Calu3 (cell line): ENCODE data around the gene KIF26B. TPM values are rescaled to one million over a fixed set of nuclear protein-coding genes. Genes with fewer than 3 reads are reported as not detected.

Source experiments
- BruUV-seq: library from RNA; stranded (reverse); fragments of 400-500 nt; replicated peaks from 2 replicates; lab custom pipeline; 2021; lab: Mats Ljungman, UMichigan
- CTCF ChIA-PET: fragments of 300-600 bp; sonication (Branson Sonifier 250); formaldehyde crosslinking; loops from one replicate; lab custom pipeline; 2022; ENCODE audit warnings: antibody characterized with exemption; lab: Charles Lee
- DNase-seq: peaks from one replicate; pipeline ENCODE4 v3.0.0; 2022
- H3K27ac Mint-ChIP-seq: one replicate; pipeline ENCODE4 v1.8.0; 2022; ENCODE audit warnings: mixed read lengths; ENCODE audit not compliant: unreplicated experiment
- H3K27me3 Mint-ChIP-seq: one replicate; pipeline ENCODE4 v1.8.0; 2022; ENCODE audit warnings: mixed read lengths; ENCODE audit not compliant: unreplicated experiment
- H3K36me3 Mint-ChIP-seq: one replicate; pipeline ENCODE4 v1.8.0; 2022; ENCODE audit warnings: mild to moderate bottlenecking, moderate library complexity, mixed read lengths; ENCODE audit not compliant: insufficient read depth, unreplicated experiment
- H3K4me1 Mint-ChIP-seq: one replicate; pipeline ENCODE4 v1.8.0; 2022; ENCODE audit warnings: mild to moderate bottlenecking, low read depth, mixed read lengths; ENCODE audit not compliant: unreplicated experiment
- H3K4me3 Mint-ChIP-seq: one replicate; pipeline ENCODE4 v1.8.0; 2022; ENCODE audit warnings: mild to moderate bottlenecking, low read depth, moderate library complexity, mixed read lengths; ENCODE audit not compliant: unreplicated experiment
- H3K9me3 Mint-ChIP-seq: one replicate; pipeline ENCODE4 v1.8.0; 2022; ENCODE audit warnings: low read depth, mixed read lengths; ENCODE audit not compliant: unreplicated experiment
- intact Hi-C: fragments of 100-400 bp; cut with micrococcal nuclease; formaldehyde crosslinking; loops from one replicate; pipeline ENCODE4 v1.10.0; 2022; ENCODE audit not compliant: unreplicated experiment
- total RNA-seq: library from RNA; stranded (reverse); gene quantifications from 2 replicates; pipeline ENCODE4 v1.2.3, GENCODE V29; 2022
- TF ChIP-seq, protein P1 (sequence below): fragments of 200-600 bp; IDR thresholded peaks from one replicate; pipeline ENCODE4 v1.8.0; 2022; ENCODE audit warnings: antibody characterized with exemption; ENCODE audit not compliant: unreplicated experiment

The KIF26B gene
- total RNA-seq, 1 experiment from 2014 or later, result 1.1 TPM

DNA sequence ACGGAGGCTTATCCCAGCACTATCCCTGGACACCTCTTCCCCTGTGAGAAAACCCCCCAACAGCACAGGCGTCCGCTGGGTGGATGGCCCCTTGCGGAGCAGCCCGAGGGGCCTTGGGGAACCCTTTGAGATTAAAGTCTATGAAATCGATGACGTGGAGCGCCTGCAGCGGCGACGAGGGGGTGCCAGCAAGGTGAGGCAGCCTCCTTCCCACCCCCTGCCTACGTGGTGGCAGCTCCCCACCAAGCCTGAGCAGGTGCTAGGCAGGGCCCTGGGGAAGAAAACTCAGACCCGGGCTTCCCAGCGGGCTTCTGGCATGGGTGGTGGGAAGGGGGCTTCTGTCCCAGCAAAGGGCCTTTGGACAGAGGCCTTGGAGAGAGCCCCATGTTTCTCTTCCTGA is 543.3 kb downstream of the KIF26B start:
- no TSS peak for BruUV-seq
- H3K27me3 Mint-ChIP-seq, result no peaks in the 10 kb centered on the region
- no peak overlapping the region for H3K27ac Mint-ChIP-seq

DNA sequence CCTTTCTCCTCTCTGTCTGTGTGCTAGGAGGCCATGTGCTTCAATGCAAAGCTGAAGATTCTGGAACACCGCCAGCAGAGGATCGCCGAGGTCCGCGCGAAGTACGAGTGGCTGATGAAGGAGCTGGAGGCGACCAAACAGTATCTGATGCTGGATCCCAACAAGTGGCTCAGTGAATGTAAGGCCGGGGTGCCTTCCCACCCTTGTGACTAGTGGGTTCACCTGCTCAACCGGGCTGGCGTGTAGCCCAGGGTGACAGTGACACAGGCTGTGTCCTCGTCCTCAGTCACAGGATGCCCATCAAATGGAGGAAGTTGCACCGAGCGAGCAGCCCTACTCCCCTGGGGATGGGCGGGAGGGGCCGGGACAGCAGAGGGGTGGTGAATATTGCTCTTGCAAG is 544.1 kb downstream of the KIF26B start:
- CTCF ChIA-PET, result no interaction called here
- Mint-ChIP-seq H3K4me1 (no peaks in the 10 kb centered on the region), H3K36me3 (no peaks in the 10 kb centered on the region), H3K4me3 (no peak overlapping the region), H3K27me3 (no peaks in the 10 kb centered on the region), H3K9me3 (peaks cover 3% of the 10 kb centered on the region), H3K27ac (no peak overlapping the region)
- no peak for DNase-seq
- intact Hi-C loops, result no loop called here
- no TSS peak for BruUV-seq
- TF ChIP-seq, protein P1, sequence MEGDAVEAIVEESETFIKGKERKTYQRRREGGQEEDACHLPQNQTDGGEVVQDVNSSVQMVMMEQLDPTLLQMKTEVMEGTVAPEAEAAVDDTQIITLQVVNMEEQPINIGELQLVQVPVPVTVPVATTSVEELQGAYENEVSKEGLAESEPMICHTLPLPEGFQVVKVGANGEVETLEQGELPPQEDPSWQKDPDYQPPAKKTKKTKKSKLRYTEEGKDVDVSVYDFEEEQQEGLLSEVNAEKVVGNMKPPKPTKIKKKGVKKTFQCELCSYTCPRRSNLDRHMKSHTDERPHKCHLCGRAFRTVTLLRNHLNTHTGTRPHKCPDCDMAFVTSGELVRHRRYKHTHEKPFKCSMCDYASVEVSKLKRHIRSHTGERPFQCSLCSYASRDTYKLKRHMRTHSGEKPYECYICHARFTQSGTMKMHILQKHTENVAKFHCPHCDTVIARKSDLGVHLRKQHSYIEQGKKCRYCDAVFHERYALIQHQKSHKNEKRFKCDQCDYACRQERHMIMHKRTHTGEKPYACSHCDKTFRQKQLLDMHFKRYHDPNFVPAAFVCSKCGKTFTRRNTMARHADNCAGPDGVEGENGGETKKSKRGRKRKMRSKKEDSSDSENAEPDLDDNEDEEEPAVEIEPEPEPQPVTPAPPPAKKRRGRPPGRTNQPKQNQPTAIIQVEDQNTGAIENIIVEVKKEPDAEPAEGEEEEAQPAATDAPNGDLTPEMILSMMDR, result no peak

More for the DNA sequence above, 543.3 kb downstream of the KIF26B start:
- Mint-ChIP-seq H3K4me1 (no peaks in the 10 kb centered on the region), H3K9me3 (peaks cover 3% of the 10 kb centered on the region), H3K36me3 (no peaks in the 10 kb centered on the region), H3K4me3 (no peak overlapping the region)
- intact Hi-C loops, result no loop called here
- CTCF ChIA-PET, result no interaction called here
- DNase-seq, result no peak
- TF ChIP-seq, protein P1, result no peak

DNA sequence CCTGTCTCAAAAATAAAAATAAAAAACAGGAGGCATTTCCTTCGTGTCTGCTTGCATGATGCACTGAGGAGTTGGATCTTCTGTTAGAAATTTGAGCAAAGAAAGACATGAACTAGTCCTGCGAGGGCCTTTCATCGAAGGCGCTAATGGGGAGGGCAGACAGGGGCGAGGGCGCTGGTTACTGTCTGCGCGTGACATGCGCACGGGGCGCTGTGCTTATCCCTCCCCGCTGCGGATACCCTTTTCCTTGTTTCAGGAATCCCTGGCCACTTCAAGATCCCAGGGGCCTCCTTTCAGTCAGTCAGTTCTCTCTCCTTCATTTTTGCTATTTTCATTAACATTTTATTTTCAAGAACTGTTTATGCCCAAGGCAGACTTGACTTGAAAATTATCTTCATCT is 545.8 kb downstream of the KIF26B start:
- BruUV-seq, result no TSS peak
- TF ChIP-seq, protein P1, result no peak
- no peak for DNase-seq
- Mint-ChIP-seq H3K9me3 (peaks cover 6% of the 10 kb centered on the region), H3K36me3 (no peaks in the 10 kb centered on the region), H3K27ac (no peak overlapping the region), H3K27me3 (no peaks in the 10 kb centered on the region), H3K4me1 (no peaks in the 10 kb centered on the region), H3K4me3 (no peak overlapping the region)
- intact Hi-C loops, result no loop called here
- CTCF ChIA-PET, result no interaction called here

DNA sequence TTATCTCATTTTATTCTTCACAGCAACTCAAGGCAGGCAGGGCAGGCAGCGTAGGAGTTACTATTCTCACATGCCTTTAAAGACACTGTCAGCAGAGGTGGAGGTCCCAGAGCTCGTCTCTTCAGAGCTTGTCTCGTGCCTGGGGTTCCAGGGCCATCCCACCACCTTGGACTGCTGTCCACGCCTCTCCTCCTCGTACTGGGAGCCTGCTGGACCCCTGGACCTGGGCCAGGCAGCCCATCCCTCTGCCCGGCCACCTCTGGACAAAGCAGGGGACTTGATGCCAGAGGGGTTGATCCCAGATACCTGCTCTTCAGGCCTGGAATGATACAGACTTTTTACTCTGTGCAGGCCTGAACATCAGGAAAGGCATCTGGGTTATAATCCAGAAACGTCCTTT is 546.8 kb downstream of the KIF26B start:
- CTCF ChIA-PET, result no interaction called here
- no peak overlapping the region for H3K4me3 Mint-ChIP-seq
- H3K27me3 Mint-ChIP-seq, result no peaks in the 10 kb centered on the region
- no peaks in the 10 kb centered on the region for H3K4me1 Mint-ChIP-seq
- TF ChIP-seq, protein P1, result no peak
- intact Hi-C loops, result no loop called here
- no peak overlapping the region for H3K27ac Mint-ChIP-seq
- BruUV-seq, result no TSS peak
- H3K9me3 Mint-ChIP-seq, result peaks cover 6% of the 10 kb centered on the region
- DNase-seq, result no peak
- no peaks in the 10 kb centered on the region for H3K36me3 Mint-ChIP-seq

DNA sequence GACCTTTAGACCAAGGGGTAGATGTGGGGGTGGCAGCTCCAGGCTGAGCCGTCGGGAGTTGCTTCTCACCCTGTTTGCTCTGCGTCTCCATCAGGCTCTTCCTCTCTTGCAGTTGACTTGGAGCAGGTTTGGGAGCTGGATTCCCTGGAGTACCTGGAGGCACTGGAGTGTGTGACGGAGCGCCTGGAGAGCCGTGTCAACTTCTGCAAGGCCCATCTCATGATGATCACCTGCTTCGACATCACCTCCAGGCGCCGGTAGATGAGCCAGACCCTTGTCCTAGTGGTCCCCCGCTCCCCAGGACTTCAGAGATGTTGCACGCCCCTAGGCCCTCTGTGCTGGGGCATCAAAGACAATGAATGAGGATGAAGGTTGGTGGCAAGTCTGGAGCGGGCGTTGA is 547.6 kb downstream of the KIF26B start:
- intact Hi-C loops, result no loop called here
- CTCF ChIA-PET, result no interaction called here
- Mint-ChIP-seq H3K36me3 (no peaks in the 10 kb centered on the region), H3K4me1 (no peaks in the 10 kb centered on the region), H3K9me3 (peaks cover 7% of the 10 kb centered on the region), H3K27me3 (no peaks in the 10 kb centered on the region), H3K4me3 (no peak overlapping the region), H3K27ac (no peak overlapping the region)
- DNase-seq, result no peak
- BruUV-seq, result no TSS peak
- TF ChIP-seq, protein P1, result no peak
